GM12872 (cell line): Measurements from ENCODE around the gene NOP14.

ENCODE experiments used
- TF ChIP-seq, protein P1 (sequence below): IDR thresholded peaks from 3 replicates; pipeline ENCODE4 v1.5.1; 2011; ENCODE audit warnings: low read depth, mild to moderate bottlenecking, low read length, moderate library complexity; ENCODE audit not compliant: insufficient read depth

Gene NOP14

GRCh38 chr4:2932321-2932950 lies 30.8 kb downstream of the NOP14 start:
- TF ChIP-seq, protein P1, sequence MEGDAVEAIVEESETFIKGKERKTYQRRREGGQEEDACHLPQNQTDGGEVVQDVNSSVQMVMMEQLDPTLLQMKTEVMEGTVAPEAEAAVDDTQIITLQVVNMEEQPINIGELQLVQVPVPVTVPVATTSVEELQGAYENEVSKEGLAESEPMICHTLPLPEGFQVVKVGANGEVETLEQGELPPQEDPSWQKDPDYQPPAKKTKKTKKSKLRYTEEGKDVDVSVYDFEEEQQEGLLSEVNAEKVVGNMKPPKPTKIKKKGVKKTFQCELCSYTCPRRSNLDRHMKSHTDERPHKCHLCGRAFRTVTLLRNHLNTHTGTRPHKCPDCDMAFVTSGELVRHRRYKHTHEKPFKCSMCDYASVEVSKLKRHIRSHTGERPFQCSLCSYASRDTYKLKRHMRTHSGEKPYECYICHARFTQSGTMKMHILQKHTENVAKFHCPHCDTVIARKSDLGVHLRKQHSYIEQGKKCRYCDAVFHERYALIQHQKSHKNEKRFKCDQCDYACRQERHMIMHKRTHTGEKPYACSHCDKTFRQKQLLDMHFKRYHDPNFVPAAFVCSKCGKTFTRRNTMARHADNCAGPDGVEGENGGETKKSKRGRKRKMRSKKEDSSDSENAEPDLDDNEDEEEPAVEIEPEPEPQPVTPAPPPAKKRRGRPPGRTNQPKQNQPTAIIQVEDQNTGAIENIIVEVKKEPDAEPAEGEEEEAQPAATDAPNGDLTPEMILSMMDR: no peak

- TF ChIP-seq, protein P1: peak; percentile 65
These were observed 31.5 kb downstream of the NOP14 start for GRCh38 chr4:2931512-2932301.

GRCh38 chr4:2930758-2931511 lies 32.3 kb downstream of the NOP14 start:
- TF ChIP-seq, protein P1: peak; percentile 33; the same call in 1 of the 3 replicates

- TF ChIP-seq, protein P1: no peak
These were observed 33.0 kb downstream of the NOP14 start for GRCh38 chr4:2930135-2930757.

DNA sequence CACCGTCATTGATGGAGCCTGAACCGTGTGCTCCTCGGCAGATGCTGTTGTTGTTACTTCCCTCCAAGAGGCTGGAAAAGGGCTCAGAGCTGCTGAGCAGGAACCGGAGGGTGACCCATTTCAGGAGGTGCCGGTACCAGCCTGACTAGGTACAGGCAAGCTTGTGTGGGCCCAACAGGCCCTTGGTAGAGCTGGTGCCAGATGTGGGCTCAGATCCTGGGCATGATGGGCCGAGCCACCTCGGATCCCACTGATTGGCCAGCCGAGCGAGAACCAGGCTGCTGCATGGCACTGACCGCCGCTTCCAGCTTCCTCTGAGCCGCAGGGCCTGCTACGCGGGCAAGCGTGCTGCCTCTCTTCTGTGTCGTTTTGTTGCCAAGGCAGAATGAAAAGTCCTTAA lies 33.7 kb downstream of the NOP14 start:
- TF ChIP-seq, protein P1: no peak

- TF ChIP-seq, protein P1: no peak
These were observed 34.7 kb downstream of the NOP14 start for GRCh38 chr4:2928242-2929176.
